ENCODE measurements around the gene GPR12.

DNA sequence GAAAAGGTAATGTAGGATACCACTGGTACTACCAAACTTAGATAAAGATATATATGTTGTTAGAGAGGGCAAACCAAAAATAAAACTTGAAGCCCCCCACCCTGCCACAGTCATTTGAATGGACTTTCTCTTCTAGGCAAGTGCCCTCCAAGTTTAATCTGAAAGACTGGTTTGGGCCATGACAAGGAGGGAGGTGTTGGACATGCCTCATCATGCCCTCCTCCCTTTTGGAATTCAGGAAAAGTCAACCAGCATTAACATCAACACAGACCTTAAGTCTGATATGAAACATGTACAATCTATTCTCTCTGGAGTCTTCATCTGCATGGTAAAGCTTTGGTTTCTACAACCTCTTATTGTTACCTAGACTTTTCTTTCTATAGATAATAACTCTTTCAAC is 46.3 kb upstream of the GPR12 start:
- TF ChIP-seq, protein P1, sequence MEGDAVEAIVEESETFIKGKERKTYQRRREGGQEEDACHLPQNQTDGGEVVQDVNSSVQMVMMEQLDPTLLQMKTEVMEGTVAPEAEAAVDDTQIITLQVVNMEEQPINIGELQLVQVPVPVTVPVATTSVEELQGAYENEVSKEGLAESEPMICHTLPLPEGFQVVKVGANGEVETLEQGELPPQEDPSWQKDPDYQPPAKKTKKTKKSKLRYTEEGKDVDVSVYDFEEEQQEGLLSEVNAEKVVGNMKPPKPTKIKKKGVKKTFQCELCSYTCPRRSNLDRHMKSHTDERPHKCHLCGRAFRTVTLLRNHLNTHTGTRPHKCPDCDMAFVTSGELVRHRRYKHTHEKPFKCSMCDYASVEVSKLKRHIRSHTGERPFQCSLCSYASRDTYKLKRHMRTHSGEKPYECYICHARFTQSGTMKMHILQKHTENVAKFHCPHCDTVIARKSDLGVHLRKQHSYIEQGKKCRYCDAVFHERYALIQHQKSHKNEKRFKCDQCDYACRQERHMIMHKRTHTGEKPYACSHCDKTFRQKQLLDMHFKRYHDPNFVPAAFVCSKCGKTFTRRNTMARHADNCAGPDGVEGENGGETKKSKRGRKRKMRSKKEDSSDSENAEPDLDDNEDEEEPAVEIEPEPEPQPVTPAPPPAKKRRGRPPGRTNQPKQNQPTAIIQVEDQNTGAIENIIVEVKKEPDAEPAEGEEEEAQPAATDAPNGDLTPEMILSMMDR (IDR thresholded peaks at IDR 0.05): no peak
- no peak for TF ChIP-seq POLR2A (IDR thresholded peaks at IDR 0.05)

Data from lower leg skin (tissue), 3 donors.